HG02973 (cell line): ENCODE results near the gene SLC5A11.
"Not testable (repeated sequence)": the region's sequence is repeated elsewhere in the genome, so short reads cannot be mapped to it uniquely, and the experiment has no call there.

Source experiments
- ATAC-seq: cut with Tn5 transposase; IDR thresholded peaks from one replicate; pipeline ENCODE4 v1.9.1; 2021; ENCODE audit warnings: moderate library complexity; ENCODE audit not compliant: unreplicated experiment

SLC5A11 gene

DNA sequence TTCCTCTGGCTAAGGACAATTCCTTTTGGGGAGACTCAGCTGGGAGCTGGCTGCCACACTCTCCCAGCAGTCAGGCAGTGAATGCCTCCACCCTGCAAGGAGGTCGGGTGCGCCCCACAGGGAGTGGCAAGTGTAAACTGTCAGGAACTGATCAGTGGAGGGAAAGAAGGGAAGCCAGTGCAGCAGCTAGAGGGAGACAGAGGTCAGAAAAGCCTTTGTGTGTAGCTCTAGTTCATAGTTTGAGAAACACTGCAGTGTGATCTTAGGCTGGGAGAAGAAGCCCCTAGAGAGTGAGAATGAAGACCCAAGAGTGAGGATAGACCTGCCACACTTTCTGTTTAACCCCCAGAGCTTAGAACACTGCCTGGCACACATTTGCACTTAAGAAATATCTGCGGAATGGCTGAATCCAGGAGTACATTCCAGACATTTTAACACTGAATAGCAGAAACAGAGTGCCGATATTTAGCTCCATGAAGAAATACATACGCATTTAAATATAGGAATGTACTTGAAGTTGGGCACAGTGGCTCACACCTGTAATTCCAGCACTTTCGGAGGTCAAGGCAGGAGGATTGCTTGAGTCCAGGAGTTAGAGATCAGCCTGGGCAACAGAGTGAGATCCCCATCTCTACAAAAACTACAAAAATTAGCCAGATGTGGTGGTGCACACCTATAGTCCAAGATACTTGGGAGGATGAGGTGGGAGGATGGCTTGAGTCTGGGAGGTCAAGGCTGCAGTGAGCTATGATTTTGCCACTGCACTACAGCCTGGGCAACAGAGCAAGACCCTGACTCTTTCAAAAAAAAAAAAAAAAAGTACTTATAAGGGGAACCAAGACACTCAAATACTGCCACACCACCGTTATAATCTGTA is 11.1 kb upstream of the SLC5A11 start:
- no peak for ATAC-seq

DNA sequence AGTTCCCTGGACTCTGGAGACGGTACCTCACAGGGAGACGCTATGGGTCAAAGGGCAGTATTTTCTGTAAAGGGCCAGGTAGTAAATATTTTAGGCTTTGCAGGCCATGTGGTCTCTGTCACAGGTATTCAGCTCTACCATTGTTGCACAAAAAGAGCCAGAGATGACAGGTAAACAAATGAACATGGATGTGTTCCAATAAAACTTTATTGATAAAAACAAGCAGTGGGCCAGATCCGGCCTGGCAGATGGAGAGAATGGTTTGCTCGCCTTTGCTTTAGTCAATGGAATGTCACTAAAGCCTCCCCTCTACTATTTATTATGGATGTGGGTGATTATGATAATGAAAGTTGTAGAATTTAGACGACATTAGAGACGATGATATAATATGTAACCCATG is 8.9 kb upstream of the SLC5A11 start:
- no peak for ATAC-seq

DNA sequence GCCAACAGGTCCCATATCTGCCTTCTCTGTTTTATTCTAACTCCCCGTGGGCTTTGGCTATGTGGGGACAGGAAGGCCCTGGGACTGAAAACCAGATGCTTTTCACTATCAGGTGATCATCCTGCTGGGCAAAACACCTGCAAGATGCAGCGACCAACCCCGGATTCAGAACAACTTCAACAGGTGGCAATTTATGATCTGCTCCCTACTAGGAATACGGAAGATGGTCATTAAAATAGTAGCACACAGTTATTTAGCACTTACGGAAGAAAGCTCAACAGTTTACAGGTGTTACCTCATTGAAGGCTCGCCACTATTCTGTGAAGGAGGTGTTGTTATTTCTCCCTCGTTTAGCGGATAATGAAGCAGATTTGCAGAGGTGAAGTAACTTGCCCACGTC is 7.8 kb upstream of the SLC5A11 start:
- no peak for ATAC-seq

DNA sequence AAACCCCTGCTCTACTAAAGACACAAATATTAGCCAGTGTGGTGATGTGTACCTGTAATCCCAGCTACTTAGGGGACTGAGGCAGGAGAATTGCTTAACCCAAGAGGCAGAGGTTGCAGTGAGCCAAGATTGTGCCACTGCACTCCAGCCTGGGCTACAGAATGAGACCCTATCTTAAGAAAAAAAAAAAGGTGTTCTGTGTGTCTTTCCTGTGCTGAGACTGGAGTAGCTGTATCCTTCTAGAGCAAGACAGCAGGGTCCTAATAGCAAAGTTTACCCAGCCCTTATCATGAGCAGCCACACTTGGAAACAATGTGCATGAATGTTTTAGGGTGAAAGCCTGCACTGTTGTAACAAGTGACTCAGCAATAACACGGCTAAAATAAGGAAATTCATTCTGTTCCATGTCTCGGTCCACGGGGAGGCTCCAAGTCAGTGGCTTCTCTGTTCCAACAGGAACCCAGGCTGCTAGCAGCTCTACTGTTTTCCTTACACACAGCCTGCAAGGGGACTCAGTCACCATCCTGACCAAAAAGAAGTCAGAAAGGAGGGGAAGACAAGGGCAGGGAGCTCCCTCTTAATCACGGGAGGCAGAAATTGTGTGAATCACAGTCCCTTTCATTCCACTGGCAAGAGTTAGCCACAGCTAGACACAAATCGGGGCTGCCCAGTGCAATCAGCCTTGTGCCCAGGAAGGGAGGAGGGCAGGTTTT is 7.1 kb upstream of the SLC5A11 start:
- no peak for ATAC-seq

DNA sequence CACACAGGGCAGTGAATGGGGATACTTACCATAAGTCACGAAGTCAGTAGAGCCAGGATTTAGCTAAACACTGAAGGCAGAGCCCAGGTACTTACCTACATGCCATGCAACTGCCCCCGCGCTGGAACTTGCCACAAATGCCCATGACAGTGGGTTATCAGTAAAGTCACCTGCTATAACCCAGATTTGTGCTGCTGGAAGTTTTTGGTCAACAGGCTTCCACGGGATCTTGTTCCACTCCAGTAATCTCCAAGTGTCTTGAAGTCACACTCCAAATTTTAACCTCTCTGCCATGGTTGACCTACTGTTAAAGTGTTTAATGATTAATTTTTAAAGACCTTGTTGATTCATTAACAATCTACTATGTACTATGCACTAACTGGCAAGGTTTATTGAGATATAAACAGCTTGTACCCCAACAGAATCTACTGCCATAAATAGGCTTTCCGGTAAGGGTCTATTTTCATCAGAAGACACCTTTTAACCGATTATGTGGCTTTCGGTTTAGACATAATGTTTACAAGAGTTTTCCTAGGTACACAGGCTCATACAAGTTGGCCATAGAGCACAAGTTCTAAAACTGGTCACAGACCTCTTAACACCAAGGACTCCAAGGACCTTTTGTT is 6.3 kb upstream of the SLC5A11 start:
- ATAC-seq = no peak

DNA sequence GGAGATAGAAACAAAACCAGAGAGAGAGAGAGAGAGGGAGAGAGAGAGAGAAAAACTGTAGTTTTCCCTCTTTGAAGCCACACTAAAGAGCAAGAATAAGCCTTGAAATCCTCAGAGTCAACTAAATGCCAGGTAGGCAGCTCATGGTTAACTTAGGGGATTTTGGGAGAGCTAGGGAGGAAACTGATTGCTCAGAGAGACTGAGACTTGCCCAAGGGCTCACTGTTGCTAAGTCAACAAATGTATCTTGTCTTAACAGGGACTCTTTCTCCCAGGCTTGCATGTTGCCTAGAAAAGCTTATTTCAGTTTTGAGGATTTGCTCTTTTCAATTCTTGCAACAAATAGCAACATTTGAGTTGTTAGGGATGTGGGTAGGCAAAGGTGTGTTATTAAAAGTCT is 4.5 kb upstream of the SLC5A11 start:
- ATAC-seq = no peak

DNA sequence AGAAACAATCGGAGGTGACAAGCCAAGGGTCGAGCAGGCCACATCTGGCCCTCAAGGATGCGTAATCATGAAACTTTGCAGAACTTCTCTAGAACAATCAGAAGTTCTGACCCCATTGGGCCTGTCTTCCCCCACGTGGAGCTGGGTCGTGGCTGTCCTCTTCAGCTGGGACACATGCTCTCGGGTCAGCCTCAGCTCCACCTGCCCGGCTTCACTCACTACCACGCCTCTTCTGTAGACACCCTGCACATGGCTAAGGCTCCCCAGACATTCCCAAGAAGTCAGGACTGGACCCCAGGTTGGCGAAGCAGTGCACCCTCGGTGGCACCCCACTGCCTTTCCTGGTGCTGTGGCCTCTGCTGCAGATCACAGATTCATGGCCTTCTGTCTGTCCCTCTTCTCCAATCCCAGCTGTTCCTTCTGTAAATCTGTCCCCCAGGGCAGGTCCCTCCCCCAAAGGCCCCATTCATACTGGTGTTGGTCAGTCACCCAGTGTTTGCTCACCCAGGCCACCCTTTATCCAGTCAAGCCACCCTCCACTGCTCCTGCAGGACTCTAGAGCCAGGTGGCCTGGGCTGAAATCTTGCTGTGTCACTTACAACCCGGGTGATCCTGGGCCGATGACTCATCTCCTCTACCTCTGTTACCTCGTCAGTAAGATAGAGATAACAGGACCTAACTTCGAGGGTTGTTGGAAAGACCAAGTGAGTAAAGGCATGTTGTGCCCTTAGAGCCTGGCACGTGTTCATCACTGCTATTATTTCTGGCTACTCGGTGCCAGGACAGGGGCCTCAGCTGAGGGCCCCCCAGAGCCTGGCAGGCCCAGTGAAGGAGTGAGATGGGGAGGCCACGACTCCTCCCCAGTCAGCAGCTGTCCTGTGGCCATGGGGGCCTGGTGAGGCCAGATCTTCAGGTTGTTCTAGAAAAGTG is 1.4 kb upstream of the SLC5A11 start:
- no peak for ATAC-seq

DNA sequence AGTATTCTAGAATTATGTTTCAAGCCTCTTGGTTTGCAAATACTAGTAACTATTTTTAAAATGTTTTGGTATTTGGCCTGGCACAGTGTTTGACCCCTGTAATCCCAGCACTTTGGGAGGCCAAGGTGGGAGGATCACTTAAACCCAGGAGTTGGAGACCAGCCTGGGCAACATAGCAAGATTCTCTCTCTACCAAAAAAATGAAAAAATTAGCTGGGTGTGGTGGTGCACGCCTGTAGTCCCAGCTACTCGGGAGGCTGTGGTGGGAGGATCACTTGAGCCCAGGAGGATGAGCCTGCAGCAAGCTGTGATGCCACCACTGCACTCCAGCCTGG is 765 bp upstream of the SLC5A11 start:
- ATAC-seq = not testable (repeated sequence)

DNA sequence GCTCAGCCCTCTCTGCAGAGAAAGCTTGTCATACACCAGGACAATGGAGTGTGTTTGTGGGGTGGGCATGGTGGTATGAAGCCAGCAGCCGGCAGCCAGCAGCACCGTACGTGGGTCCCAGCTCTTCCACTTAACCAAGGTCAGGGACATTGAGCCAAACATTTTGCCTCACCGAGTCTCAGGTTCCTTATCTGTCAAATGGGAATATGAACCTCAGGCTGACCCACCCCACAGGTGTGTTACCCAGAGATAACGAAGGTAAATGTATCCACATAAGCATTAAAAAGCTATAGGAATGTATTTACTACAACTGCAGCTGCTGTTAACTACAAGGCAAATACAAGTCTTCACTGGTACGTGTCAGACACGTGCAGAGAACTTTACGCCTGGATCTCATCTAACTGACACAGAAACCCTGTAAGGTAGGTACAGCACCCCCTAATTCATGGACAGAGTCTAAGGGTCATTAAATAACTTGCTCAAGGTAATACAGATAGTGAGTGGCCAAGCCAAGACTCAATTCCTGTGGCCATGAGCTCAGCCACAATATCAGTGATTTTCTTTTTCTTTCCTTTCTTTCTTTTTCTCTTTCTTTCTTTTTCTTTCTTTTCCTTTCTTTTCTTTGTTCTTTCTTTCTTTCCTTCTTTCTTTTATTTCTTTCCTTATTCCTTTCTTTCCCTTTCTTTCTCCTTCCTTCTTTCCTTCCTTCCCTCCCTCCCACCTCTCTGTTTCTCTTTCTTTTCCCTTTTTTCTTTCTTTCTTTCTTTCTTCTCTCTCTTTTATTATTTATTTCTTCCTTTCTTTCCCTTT is 990 bp downstream of the SLC5A11 start:
- ATAC-seq = no peak

DNA sequence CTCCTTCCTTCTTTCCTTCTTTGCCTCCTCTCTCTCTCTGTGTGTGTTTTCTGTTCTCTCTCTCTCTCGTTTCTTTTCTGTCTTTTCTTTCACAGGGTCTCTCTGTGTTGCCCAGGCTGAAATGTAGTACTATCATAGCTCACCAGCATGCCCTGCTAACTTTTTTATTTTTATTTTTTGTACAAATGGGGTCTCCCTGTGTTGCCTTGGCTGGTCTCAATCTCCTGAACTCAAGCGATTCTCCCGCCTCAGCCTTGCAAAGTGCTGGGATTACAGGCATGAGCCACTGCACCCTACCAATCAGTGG is 1.5 kb downstream of the SLC5A11 start:
- no peak for ATAC-seq

DNA sequence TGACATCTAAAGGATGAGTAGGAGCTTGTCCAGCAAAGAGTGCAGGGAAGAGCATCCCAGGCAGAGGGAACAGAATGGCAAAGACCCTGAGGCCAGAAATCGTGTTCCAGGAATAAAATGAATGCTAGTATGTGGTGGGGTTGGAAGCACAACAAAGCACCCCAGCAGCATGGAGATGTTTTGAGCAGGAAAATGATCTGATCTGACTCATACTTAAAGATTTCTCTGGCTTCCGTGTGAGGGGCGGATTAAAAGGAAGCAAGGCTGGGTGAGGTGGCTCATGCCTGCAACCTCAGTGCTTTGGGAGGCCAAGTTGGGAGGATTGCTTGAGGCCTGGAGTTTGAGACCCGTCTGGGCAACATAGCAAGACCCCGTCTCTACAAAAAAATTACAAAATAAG is 2.3 kb downstream of the SLC5A11 start:
- no peak for ATAC-seq

DNA sequence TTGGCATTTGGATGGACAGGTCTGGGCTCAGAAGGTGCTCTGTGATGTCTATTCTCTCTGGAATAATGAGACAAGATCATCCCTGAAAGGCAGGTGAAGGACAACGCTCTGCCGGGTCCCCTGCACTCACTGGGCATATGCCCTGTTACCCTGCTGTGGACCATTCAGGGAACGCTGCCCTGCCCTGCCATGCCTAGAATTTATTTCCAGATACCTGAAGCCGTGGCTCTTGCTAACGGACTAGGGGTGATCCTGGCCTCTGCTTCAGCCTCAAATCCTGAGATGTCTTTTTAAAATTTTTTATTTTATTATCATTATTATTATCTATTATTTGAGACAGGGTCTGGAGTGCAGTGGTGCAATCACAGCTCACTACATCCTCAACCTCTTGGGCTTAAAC is 3.9 kb downstream of the SLC5A11 start:
- ATAC-seq = no peak

DNA sequence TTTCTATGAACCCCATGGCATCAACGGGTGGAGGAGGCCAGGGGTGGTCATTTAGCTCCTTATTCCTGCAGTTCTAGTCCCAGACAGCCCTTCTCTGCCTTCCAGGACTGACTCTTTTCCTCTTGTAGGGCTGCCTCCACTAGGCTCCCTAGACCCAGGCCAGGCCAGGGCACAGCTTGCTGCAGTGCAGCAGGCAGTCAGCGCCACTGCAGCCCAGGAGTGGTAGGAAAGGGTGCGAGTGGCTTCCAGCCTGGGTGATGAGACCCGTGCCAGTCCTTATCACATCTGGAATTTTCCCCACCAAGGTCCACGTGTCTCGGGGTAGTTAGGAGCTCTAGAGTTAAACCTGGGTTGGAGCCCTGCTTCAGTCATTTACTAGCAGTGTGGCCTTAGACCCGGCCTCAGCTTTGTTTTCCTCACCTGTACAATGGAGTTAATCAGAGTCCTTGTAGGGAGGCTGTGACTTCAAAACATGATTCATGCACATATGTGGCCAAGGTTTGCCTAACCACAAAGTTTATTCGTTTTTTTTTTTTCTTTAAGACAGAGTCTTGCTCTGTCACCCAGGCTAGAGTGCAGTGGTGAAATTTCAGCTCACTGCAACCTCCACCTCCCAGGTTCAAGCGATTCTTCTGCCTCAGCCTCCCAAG is 4.7 kb downstream of the SLC5A11 start:
- no peak for ATAC-seq

DNA sequence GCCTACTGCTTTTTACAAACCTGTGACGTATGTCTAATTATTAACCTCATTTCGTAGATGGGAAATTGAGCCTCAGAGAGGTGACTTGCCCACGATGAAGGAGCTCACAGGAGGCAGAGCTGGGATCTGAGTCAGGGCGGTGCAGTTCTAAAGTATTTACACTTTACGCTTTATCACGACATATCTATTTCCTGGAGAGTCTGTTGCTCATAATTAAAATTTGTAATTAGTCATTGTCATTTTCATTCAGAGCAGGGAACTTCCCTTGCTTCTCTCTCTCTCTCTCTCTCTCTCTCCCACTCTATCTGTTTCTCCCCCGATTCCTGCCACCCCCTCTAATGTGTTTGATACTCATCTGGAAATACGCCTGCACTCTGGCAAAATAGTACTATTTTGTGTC is 5.9 kb downstream of the SLC5A11 start:
- ATAC-seq = no peak

DNA sequence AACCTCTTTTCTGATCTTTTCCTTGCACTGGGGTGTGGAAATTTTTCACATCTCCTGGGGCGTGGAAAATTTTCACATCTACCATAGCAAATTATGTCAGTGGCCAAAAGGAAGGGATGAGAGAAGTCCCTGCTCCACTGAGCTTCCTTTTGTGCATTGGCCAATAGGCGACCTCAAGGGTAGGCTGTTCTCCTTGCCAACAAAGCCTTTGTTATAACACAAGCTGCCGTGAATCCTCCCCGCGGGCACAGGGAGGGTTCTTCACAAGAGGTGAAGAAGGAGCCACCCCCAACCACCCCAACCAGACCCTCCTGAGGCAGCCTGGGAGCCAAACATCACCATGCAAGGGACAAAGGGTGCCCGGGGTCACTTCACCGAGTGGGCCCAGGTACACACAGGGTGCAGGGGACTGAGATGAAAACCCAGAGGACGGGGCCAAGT is 6.5 kb downstream of the SLC5A11 start:
- no peak for ATAC-seq

DNA sequence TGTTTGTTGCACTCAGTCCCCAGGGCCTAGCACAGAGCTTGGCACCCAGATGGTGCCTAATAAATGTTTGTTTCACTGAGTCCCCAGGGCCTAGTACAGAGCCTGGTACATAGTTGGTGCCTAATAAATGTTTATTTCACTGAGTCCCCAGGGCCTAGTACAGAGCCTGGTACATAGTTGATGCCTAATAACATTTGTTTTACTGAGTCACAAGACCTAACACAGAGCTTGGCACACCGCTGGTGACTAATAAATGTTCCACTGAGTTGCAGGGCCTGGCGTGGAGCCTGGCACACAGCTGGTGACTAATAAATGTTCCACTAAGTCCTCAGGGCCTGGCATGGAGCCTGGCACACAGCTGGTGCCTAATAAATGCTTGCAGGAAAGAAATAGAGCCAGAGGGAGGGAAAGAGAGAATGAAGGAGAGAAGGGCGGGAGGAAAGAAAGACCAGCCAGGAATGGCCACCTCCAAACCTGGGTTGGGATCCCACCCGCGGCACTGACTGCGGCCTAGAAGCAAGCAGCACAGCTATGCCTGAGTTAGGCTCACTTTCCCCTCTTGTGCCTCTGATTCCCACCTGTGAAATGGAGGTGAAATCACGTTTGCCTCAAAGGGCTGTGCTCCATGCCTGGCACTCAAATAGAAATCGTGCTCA is 7.5 kb downstream of the SLC5A11 start:
- no peak for ATAC-seq

DNA sequence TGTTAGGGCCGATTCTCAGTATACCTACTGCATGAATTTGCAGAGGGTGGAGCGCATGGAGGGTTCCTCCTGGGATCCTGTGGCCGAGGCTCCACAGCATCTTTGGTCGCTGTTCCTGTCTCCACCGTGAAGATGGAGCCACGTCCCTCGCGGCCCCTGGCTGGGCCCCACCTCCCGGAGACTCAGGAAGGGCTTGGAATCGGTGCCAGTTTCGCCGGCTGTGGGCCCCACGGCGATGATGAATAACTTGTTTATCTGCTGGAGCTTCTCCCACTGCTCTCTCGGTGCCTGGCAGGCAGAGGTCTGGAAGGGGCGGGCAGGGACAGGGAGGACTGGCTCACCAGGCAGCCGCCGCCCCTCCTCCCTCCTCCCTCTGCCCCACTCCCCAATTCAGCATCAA is 8.1 kb downstream of the SLC5A11 start:
- no peak for ATAC-seq

DNA sequence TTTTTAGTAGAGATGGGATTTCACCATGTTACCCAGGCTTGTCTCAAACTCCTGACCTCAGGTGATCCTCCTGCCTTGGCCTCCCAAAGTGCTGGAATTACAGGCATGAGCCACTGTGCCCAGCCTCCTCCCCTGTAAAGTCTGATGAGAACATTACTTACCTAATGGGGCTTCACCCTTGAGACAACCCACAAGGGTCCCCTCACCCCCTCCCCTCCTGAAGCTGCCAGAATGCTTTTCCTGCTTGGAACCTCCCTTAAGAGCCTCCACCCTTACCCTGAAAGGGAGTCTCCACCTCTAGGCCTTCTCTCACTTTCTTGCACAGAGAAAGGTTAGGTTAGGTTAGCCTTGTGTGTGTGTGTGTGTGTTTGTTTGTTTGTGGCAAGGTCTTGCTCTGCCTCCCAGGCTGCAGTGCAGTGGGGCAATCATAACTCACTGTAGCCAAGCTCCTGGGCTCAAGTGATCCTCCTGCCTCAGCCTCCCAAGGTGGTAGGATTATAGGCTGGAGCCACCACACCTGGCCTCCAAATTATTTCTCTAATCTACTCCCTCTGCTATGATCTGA is 8.9 kb downstream of the SLC5A11 start:
- no peak for ATAC-seq

DNA sequence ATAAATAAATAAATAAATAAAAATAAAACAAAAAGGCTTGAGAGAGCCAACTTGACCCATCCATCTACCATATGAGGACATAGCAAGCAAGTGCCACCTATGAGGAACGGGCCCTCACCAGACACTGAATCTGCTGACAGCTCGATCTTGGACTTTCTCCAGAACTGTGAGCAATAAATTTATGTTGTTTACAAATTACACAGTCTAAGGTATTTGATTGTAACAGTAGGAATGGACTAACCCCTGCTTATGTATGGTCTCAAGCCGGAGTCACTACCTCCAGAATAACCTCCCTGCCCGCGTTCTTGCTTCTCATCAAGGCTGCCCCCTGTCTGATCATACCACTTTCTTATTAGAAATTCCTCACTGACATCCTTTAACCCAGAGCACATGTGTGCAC is 9.9 kb downstream of the SLC5A11 start:
- no peak for ATAC-seq
